ENCODE data around the gene CLNK.

DNA sequence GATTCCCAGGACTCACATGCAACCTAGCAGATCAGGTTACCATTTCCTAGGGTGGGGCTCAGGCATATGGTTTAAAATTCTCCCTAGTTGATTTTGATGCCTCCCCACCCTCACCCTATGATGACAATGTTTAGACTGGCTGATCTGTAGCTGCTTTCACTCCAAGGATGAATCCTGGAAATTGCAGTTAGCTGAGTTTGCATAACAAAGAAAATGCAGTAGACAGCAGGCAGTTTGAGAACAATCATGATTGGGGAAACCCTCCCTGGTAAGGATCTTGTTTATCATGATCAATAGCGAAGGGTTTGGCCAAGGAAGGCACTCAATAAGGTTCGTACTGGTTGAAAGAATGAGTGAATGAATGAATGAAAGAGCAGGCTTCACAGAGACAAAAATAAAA is 229.4 kb downstream of the CLNK start:
- TF ChIP-seq, protein P1, sequence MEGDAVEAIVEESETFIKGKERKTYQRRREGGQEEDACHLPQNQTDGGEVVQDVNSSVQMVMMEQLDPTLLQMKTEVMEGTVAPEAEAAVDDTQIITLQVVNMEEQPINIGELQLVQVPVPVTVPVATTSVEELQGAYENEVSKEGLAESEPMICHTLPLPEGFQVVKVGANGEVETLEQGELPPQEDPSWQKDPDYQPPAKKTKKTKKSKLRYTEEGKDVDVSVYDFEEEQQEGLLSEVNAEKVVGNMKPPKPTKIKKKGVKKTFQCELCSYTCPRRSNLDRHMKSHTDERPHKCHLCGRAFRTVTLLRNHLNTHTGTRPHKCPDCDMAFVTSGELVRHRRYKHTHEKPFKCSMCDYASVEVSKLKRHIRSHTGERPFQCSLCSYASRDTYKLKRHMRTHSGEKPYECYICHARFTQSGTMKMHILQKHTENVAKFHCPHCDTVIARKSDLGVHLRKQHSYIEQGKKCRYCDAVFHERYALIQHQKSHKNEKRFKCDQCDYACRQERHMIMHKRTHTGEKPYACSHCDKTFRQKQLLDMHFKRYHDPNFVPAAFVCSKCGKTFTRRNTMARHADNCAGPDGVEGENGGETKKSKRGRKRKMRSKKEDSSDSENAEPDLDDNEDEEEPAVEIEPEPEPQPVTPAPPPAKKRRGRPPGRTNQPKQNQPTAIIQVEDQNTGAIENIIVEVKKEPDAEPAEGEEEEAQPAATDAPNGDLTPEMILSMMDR (IDR thresholded peaks at IDR 0.05; ENCODE audit: low read depth, low read length, missing input control), result no peak
- no peak for TF ChIP-seq SP1 (IDR thresholded peaks at IDR 0.05)
- TF ChIP-seq, protein P2, sequence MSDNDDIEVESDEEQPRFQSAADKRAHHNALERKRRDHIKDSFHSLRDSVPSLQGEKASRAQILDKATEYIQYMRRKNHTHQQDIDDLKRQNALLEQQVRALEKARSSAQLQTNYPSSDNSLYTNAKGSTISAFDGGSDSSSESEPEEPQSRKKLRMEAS (IDR thresholded peaks at IDR 0.05), result no peak
- TF ChIP-seq, protein P3, sequence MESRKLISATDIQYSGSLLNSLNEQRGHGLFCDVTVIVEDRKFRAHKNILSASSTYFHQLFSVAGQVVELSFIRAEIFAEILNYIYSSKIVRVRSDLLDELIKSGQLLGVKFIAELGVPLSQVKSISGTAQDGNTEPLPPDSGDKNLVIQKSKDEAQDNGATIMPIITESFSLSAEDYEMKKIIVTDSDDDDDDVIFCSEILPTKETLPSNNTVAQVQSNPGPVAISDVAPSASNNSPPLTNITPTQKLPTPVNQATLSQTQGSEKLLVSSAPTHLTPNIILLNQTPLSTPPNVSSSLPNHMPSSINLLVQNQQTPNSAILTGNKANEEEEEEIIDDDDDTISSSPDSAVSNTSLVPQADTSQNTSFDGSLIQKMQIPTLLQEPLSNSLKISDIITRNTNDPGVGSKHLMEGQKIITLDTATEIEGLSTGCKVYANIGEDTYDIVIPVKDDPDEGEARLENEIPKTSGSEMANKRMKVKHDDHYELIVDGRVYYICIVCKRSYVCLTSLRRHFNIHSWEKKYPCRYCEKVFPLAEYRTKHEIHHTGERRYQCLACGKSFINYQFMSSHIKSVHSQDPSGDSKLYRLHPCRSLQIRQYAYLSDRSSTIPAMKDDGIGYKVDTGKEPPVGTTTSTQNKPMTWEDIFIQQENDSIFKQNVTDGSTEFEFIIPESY (IDR thresholded peaks at IDR 0.05), result no peak
